Astrocyte (in vitro differentiated cells and primary cell): Measurements from ENCODE around the gene STBD1.

ENCODE experiments used
- EZH2 ChIP-seq: IDR thresholded peaks from 2 replicates; pipeline ENCODE4 v1.6.1; 2012; ENCODE audit warnings: mild to moderate bottlenecking, low read length, inconsistent platforms; ENCODE audit not compliant: insufficient read depth
- TF ChIP-seq, protein P1 (sequence below): IDR thresholded peaks from 2 replicates; pipeline ENCODE4 v1.5.1; 2011; ENCODE audit warnings: low read depth, mild to moderate bottlenecking, inconsistent platforms, low read length, moderate library complexity; ENCODE audit not compliant: insufficient read depth

GRCh38 chr4:76283900-76284299 is 22.6 kb upstream of the STBD1 start:
- TF ChIP-seq, protein P1, sequence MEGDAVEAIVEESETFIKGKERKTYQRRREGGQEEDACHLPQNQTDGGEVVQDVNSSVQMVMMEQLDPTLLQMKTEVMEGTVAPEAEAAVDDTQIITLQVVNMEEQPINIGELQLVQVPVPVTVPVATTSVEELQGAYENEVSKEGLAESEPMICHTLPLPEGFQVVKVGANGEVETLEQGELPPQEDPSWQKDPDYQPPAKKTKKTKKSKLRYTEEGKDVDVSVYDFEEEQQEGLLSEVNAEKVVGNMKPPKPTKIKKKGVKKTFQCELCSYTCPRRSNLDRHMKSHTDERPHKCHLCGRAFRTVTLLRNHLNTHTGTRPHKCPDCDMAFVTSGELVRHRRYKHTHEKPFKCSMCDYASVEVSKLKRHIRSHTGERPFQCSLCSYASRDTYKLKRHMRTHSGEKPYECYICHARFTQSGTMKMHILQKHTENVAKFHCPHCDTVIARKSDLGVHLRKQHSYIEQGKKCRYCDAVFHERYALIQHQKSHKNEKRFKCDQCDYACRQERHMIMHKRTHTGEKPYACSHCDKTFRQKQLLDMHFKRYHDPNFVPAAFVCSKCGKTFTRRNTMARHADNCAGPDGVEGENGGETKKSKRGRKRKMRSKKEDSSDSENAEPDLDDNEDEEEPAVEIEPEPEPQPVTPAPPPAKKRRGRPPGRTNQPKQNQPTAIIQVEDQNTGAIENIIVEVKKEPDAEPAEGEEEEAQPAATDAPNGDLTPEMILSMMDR = no peak
- TF ChIP-seq EZH2 = no peak
